GM23338 (cell line): Measurements from ENCODE around the gene TNNT1. TPM values are rescaled to one million over a fixed set of nuclear protein-coding genes. Genes with fewer than 3 reads are reported as not detected.
A peak's percentile ranks its signal among the peaks of the same experiment; 100 is the strongest.

ENCODE experiments used
- ATAC-seq: fragments of 200-7000 bp; cut with Tn5 transposase; 3 replicates; pipeline ENCODE4 v1.9.1; 2020
- DNase-seq: peaks from one replicate; pipeline ENCODE4 v3.0.0-alpha.2; 2015; ENCODE audit warnings: low spot score
- H2AFZ ChIP-seq: fragments of 200-600 bp; sonication (generic); 2 replicates; pipeline ENCODE4 v1.8.0; 2016; ENCODE audit warnings: antibody characterized with exemption, mild to moderate bottlenecking, moderate library complexity
- H3F3A ChIP-seq: fragments of 200-600 bp; sonication (generic); replicated peaks from 2 replicates; pipeline ENCODE4 v1.8.0; 2017; ENCODE audit warnings: antibody characterized with exemption, mixed run types, low read depth
- H3K27ac ChIP-seq: fragments of 200-600 bp; sonication (generic); 2 replicates; pipeline ENCODE4 v1.6.1; 2016; ENCODE audit warnings: low read depth
- H3K27me3 ChIP-seq: fragments of 200-600 bp; sonication (generic); 2 replicates; pipeline ENCODE4 v1.8.0; 2016; ENCODE audit warnings: mild to moderate bottlenecking, mixed run types, moderate library complexity; ENCODE audit not compliant: insufficient read depth
- H3K36me3 ChIP-seq: fragments of 200-600 bp; sonication (generic); 2 replicates; pipeline ENCODE4 v1.8.0; 2016; ENCODE audit warnings: mild to moderate bottlenecking; ENCODE audit not compliant: insufficient read depth
- H3K4me1 ChIP-seq: fragments of 200-600 bp; sonication (generic); 2 replicates; pipeline ENCODE4 v1.8.0; 2016; ENCODE audit warnings: mild to moderate bottlenecking, moderate library complexity; ENCODE audit not compliant: insufficient read depth
- H3K4me2 ChIP-seq: fragments of 200-600 bp; sonication (generic); 2 replicates; pipeline ENCODE4 v1.7.1; 2017; ENCODE audit warnings: mixed run types
- H3K4me3 ChIP-seq: fragments of 200-600 bp; sonication (generic); 2 replicates; pipeline ENCODE4 v1.6.1; 2016; ENCODE audit warnings: mixed run types
- H3K79me2 ChIP-seq: fragments of 200-600 bp; sonication (generic); replicated peaks from 2 replicates; pipeline ENCODE4 v1.8.0; 2017; ENCODE audit warnings: mild to moderate bottlenecking; ENCODE audit not compliant: insufficient read depth
- H3K9me2 ChIP-seq: fragments of 200-600 bp; sonication (generic); 2 replicates; pipeline ENCODE4 v1.8.0; 2017; ENCODE audit not compliant: insufficient read depth
- H4K20me1 ChIP-seq: fragments of 200-600 bp; sonication (generic); replicated peaks from 2 replicates; pipeline ENCODE4 v1.8.0; 2017; ENCODE audit warnings: mild to moderate bottlenecking; ENCODE audit not compliant: insufficient read depth
- H3K27ac Mint-ChIP-seq: 2 replicates; pipeline ENCODE4 v1.8.0; 2020; ENCODE audit warnings: inconsistent platforms, mild to moderate bottlenecking, moderate library complexity, mixed read lengths
- H3K27me3 Mint-ChIP-seq: 3 replicates; pipeline ENCODE4 v1.8.0; 2022; ENCODE audit warnings: low read depth, mild to moderate bottlenecking, moderate library complexity, mixed read lengths, inconsistent platforms; ENCODE audit not compliant: insufficient read depth, poor library complexity
- H3K36me3 Mint-ChIP-seq: 3 replicates; pipeline ENCODE4 v1.8.0; 2021; ENCODE audit warnings: low read depth, mild to moderate bottlenecking, inconsistent platforms, moderate library complexity, mixed read lengths
- H3K4me1 Mint-ChIP-seq: 3 replicates; pipeline ENCODE4 v1.8.0; 2020; ENCODE audit warnings: mild to moderate bottlenecking, inconsistent platforms, mixed read lengths
- H3K4me3 Mint-ChIP-seq: 3 replicates; pipeline ENCODE4 v1.8.0; 2021; ENCODE audit warnings: moderate library complexity, mild to moderate bottlenecking, inconsistent platforms, mixed read lengths
- H3K9me3 Mint-ChIP-seq: 3 replicates; pipeline ENCODE4 v1.8.0; 2020; ENCODE audit warnings: moderate library complexity, mild to moderate bottlenecking, inconsistent platforms, mixed read lengths
- CREB1 ChIP-seq: fragments of 250-450 bp; sonication (Bioruptor Pico); IDR thresholded peaks from 2 replicates; pipeline ENCODE4 v1.5.0; 2020; ENCODE audit warnings: low read depth, mild to moderate bottlenecking, moderate library complexity
- EZH2 ChIP-seq: fragments of 200-600 bp; sonication (generic); IDR thresholded peaks from one replicate; pipeline ENCODE4 v1.8.0; 2017; ENCODE audit warnings: antibody characterized with exemption, mild to moderate bottlenecking, low read depth; ENCODE audit not compliant: unreplicated experiment
- NANOG ChIP-seq: IDR thresholded peaks from 2 replicates; pipeline ENCODE4 v1.6.1; 2016; ENCODE audit warnings: antibody characterized with exemption, borderline replicate concordance
- POLR2AphosphoS5 ChIP-seq: IDR thresholded peaks from 2 replicates; pipeline ENCODE4 v1.6.1; 2016; ENCODE audit warnings: antibody characterized with exemption, low read depth
- STAT1 ChIP-seq: IDR thresholded peaks from one replicate; pipeline ENCODE4 v1.6.1; 2016; ENCODE audit warnings: antibody characterized with exemption; ENCODE audit not compliant: unreplicated experiment
- ZNF331 ChIP-seq: fragments of 250-450 bp; sonication (Bioruptor Pico); IDR thresholded peaks from 2 replicates; pipeline ENCODE4 v1.5.0; 2020; ENCODE audit warnings: low read depth, mild to moderate bottlenecking, moderate library complexity
- polyA plus RNA-seq: library from polyadenylated mRNA; unstranded; fragments of >200 nt; fragmentation: Nextera tagmentation; extraction: Ambion mirVana; gene quantifications from 2 replicates; pipeline ENCODE4 v1.2.1, GENCODE V29; 2016
- total RNA-seq: library from RNA; depleted of rRNA; stranded (reverse); fragments of >200 nt; shearing (Covaris generic); gene quantifications from 2 replicates; pipeline ENCODE4 v1.2.3, GENCODE V29; 2014
- TF ChIP-seq, protein P1 (sequence below), 2 experiments: fragments of 200-600 bp in 1 of 2; sonication (generic) in 1 of 2; conservative IDR thresholded peaks; 2 replicates each; pipeline versions ENCODE4 v1.5.1 to v1.6.1; 2016 to 2017; ENCODE audit warnings: antibody characterized with exemption in 2 of 2, low read depth in 2 of 2, mild to moderate bottlenecking in 2 of 2, moderate library complexity in 1 of 2
- TF ChIP-seq, protein P2 (sequence below): IDR thresholded peaks from one replicate; pipeline ENCODE4 v1.6.1; 2018; ENCODE audit warnings: antibody characterized with exemption; ENCODE audit not compliant: unreplicated experiment
- TF ChIP-seq, protein P3 (sequence below): fragments of 250-450 bp; sonication (Bioruptor Pico); IDR thresholded peaks from 2 replicates; pipeline ENCODE4 v1.5.0; 2020; ENCODE audit warnings: mild to moderate bottlenecking, moderate library complexity
- TF ChIP-seq, protein P4 (sequence below): IDR thresholded peaks from 2 replicates; pipeline ENCODE4 v1.6.1; 2016; ENCODE audit warnings: antibody characterized with exemption

The TNNT1 gene
- total and polyA plus RNA-seq, 2 experiments from 2014 or later: 59.3 to 150 TPM

DNA sequence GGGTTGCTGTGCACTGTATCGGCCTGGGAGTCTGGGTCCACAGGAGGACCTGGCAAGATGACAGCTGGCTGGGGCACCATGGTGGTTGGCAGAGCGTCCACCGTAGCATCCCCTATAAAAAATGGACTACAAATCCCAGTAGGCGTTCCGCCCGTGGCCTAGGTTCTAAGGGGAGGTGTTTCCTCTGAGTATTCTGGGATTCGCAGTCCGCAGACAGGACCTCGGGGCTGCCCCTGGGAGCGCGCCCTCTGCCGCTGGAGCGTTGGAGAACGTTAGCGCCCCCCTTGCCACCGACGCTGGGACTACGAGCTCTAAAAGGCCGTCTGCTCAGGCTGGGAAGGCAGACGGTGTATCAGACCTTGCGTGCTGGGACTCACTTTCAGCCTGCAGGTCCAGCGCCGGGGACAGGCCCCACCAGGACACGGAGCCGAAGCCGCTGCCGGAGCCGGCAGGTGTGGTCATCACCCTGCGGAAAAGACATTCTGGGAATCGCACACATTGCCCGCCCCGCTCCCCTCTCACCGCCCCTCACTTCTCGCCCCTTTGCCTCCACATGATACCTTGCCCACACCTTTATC lies 17.0 kb upstream of the TNNT1 start:
- Histone ChIP-seq H3K4me2 (peak overlapping the region; percentile 80), H3K36me3 (no peaks in the 10 kb centered on the region), H2AFZ (0 out of 2 replicates have a peak overlapping the region, but pooled peaks have one; percentile 50), H3K27me3 (peaks cover 50% of the 10 kb centered on the region), H3K9me2 (no peaks in the 10 kb centered on the region), H3K27ac (no peak overlapping the region), H4K20me1 (no peaks in the 10 kb centered on the region), H3K4me3 (peak overlapping the region; percentile 58), H3F3A (0 out of 2 replicates have a peak, but pooled peaks cover 3% of the 10 kb centered on the region), H3K79me2 (no peaks in the 10 kb centered on the region), H3K4me1 (peaks cover 6% of the 10 kb centered on the region; the same call in 1 of the 2 replicates)
- H3K27ac Mint-ChIP-seq: peak overlapping the region; percentile 99
- TF ChIP-seq POLR2AphosphoS5 (no peak), STAT1 (no peak), NANOG (no peak), ZNF331 (CRISPR knock-in tag) (no peak), EZH2 (no peak), CREB1 (CRISPR knock-in tag) (peak; percentile 40)
- TF ChIP-seq, protein P1, sequence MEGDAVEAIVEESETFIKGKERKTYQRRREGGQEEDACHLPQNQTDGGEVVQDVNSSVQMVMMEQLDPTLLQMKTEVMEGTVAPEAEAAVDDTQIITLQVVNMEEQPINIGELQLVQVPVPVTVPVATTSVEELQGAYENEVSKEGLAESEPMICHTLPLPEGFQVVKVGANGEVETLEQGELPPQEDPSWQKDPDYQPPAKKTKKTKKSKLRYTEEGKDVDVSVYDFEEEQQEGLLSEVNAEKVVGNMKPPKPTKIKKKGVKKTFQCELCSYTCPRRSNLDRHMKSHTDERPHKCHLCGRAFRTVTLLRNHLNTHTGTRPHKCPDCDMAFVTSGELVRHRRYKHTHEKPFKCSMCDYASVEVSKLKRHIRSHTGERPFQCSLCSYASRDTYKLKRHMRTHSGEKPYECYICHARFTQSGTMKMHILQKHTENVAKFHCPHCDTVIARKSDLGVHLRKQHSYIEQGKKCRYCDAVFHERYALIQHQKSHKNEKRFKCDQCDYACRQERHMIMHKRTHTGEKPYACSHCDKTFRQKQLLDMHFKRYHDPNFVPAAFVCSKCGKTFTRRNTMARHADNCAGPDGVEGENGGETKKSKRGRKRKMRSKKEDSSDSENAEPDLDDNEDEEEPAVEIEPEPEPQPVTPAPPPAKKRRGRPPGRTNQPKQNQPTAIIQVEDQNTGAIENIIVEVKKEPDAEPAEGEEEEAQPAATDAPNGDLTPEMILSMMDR (conservative IDR thresholded peaks at IDR 0.05; ENCODE audit: low read depth in 2 of 2): peak; percentile 79 to 86
- TF ChIP-seq, protein P2, sequence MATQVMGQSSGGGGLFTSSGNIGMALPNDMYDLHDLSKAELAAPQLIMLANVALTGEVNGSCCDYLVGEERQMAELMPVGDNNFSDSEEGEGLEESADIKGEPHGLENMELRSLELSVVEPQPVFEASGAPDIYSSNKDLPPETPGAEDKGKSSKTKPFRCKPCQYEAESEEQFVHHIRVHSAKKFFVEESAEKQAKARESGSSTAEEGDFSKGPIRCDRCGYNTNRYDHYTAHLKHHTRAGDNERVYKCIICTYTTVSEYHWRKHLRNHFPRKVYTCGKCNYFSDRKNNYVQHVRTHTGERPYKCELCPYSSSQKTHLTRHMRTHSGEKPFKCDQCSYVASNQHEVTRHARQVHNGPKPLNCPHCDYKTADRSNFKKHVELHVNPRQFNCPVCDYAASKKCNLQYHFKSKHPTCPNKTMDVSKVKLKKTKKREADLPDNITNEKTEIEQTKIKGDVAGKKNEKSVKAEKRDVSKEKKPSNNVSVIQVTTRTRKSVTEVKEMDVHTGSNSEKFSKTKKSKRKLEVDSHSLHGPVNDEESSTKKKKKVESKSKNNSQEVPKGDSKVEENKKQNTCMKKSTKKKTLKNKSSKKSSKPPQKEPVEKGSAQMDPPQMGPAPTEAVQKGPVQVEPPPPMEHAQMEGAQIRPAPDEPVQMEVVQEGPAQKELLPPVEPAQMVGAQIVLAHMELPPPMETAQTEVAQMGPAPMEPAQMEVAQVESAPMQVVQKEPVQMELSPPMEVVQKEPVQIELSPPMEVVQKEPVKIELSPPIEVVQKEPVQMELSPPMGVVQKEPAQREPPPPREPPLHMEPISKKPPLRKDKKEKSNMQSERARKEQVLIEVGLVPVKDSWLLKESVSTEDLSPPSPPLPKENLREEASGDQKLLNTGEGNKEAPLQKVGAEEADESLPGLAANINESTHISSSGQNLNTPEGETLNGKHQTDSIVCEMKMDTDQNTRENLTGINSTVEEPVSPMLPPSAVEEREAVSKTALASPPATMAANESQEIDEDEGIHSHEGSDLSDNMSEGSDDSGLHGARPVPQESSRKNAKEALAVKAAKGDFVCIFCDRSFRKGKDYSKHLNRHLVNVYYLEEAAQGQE: no peak
- TF ChIP-seq, protein P3, sequence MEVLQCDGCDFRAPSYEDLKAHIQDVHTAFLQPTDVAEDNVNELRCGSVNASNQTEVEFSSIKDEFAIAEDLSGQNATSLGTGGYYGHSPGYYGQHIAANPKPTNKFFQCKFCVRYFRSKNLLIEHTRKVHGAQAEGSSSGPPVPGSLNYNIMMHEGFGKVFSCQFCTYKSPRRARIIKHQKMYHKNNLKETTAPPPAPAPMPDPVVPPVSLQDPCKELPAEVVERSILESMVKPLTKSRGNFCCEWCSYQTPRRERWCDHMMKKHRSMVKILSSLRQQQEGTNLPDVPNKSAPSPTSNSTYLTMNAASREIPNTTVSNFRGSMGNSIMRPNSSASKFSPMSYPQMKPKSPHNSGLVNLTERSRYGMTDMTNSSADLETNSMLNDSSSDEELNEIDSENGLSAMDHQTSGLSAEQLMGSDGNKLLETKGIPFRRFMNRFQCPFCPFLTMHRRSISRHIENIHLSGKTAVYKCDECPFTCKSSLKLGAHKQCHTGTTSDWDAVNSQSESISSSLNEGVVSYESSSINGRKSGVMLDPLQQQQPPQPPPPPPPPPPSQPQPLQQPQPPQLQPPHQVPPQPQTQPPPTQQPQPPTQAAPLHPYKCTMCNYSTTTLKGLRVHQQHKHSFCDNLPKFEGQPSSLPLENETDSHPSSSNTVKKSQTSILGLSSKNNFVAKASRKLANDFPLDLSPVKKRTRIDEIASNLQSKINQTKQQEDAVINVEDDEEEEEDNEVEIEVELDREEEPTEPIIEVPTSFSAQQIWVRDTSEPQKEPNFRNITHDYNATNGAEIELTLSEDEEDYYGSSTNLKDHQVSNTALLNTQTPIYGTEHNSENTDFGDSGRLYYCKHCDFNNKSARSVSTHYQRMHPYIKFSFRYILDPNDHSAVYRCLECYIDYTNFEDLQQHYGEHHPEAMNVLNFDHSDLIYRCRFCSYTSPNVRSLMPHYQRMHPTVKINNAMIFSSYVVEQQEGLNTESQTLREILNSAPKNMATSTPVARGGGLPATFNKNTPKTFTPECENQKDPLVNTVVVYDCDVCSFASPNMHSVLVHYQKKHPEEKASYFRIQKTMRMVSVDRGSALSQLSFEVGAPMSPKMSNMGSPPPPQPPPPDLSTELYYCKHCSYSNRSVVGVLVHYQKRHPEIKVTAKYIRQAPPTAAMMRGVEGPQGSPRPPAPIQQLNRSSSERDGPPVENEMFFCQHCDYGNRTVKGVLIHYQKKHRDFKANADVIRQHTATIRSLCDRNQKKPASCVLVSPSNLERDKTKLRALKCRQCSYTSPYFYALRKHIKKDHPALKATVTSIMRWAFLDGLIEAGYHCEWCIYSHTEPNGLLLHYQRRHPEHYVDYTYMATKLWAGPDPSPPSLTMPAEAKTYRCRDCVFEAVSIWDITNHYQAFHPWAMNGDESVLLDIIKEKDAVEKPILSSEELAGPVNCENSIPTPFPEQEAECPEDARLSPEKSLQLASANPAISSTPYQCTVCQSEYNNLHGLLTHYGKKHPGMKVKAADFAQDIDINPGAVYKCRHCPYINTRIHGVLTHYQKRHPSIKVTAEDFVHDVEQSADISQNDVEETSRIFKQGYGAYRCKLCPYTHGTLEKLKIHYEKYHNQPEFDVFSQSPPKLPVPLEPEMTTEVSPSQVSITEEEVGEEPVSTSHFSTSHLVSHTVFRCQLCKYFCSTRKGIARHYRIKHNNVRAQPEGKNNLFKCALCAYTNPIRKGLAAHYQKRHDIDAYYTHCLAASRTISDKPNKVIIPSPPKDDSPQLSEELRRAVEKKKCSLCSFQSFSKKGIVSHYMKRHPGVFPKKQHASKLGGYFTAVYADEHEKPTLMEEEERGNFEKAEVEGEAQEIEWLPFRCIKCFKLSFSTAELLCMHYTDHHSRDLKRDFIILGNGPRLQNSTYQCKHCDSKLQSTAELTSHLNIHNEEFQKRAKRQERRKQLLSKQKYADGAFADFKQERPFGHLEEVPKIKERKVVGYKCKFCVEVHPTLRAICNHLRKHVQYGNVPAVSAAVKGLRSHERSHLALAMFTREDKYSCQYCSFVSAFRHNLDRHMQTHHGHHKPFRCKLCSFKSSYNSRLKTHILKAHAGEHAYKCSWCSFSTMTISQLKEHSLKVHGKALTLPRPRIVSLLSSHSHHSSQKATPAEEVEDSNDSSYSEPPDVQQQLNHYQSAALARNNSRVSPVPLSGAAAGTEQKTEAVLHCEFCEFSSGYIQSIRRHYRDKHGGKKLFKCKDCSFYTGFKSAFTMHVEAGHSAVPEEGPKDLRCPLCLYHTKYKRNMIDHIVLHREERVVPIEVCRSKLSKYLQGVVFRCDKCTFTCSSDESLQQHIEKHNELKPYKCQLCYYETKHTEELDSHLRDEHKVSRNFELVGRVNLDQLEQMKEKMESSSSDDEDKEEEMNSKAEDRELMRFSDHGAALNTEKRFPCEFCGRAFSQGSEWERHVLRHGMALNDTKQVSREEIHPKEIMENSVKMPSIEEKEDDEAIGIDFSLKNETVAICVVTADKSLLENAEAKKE (CRISPR knock-in tag): no peak
- TF ChIP-seq, protein P4, sequence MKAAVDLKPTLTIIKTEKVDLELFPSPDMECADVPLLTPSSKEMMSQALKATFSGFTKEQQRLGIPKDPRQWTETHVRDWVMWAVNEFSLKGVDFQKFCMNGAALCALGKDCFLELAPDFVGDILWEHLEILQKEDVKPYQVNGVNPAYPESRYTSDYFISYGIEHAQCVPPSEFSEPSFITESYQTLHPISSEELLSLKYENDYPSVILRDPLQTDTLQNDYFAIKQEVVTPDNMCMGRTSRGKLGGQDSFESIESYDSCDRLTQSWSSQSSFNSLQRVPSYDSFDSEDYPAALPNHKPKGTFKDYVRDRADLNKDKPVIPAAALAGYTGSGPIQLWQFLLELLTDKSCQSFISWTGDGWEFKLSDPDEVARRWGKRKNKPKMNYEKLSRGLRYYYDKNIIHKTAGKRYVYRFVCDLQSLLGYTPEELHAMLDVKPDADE: peak; percentile 94
- H3K4me3 Mint-ChIP-seq: peak overlapping the region; percentile 85
- no peaks in the 10 kb centered on the region for H3K9me3 Mint-ChIP-seq
- H3K27me3 Mint-ChIP-seq: peaks cover 31% of the 10 kb centered on the region
- H3K36me3 Mint-ChIP-seq: no peaks in the 10 kb centered on the region
- H3K4me1 Mint-ChIP-seq: peaks cover 11% of the 10 kb centered on the region; the same call in 2 of the 3 replicates
- ATAC-seq (peak; percentile 83), DNase-seq (peak; percentile 98)
